NCI-H187 (cell line): ENCODE measurements around the gene TBC1D10A.
"Not testable (repeated sequence)": the region's sequence is repeated elsewhere in the genome, so short reads cannot be mapped to it uniquely, and the experiment has no call there.

Experiments
- DNase-seq, 2 experiments: peaks; one replicate each; lab custom pipeline; 2025; lab: John Stamatoyannopoulos, UW

The TBC1D10A gene

DNA sequence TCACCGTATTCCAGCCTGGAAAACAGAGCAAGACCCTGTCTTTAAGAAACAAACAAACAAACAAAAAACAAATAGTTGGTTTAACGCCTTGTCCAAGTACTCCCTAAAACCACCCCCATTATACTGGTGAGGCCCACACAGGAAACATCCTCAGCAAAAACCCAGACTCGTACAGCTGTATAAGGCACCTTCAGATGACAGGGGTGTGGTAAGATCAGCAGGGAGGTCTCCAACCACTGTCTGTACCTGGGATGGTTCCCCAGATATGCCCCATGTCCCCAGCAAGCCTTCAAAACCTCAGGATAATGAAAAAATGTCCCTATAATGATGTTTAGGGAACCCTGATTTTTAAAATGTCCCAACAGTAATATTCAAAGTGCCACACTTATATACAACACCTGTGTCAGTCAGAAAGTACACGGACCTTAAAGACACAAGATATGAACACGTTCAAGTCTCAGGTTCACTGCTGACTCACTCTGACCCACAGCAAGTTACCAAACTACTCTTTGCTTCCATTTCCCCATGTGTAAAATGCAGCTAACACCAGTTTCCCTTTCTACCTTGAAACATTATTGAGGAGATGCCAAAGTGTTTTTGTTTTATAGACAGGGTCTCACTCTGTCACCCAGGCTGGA lies 20.6 kb upstream of the TBC1D10A start:
- DNase-seq: no peak

DNA sequence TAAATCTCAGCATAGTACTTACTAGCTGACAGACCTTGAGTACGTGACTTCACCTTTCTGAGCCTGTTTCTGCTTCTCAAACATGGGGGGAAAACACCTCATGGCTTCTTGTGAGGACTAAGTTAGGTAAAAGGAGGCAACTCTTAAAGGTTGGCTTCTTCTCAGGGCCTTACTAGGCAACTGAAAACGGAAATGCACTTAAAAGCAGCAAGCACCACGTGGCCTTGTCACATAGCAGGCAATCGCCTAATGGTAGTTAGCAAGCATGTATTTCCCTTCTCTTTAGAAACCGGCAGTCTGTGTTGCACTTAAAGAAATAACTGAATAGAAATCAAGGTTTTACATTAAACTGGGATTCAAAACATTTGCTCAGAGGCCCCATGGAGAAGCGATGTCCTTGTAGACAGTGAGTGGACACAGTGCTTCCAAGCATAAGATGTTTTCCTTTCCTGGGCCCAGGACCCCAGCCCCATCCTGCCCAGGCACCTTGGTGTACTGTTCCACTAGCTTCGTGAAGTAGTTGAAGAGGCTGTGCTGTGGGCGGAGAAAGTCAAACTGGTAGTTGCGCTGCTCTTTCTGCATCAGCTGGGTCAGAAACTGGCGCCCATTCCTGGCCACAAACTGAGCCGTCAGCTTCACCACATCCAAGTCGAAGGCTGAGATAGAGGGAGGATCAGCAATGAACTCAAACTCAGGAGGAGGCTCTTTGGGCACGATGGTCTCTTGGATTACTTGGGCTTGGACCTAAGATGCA lies 17.9 kb upstream of the TBC1D10A start:
- no peak for DNase-seq

DNA sequence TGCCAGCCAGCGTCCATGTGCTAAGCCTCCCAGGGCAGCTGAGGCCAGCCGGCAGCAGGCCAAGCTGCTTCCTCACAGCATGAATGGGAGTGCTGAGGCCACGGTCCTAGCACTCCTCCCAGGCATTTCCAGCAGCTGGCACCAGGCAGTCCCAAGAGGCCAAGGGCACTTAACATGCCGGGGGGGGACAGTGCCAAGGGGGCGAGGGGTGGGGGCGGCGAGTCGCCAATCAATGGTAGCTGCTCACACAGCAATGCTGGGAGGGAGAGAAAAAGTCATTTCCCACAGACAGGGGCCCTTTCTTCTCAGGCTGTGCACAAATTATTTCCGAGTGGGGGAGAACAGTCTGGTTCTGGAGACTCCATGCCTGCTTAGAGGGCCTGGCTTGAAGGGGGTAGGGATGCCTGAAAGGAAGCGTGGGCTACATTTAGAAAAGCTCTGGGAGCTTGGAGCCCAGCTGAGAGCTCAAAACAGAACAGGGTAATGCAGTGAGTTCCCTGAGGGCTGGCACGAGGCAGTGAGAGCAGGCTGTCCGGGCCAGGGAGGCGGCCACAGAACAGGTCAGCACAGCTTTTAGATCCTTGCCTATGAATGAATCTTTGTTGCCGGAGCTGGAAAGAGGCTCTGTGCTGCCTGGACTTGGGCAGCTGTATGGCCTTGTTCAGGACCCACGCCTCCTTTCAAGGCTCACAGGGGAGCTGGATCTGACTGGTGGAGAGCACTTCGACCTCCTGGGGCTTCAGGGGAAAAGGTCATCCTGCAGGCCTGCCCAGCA lies 14.4 kb upstream of the TBC1D10A start:
- DNase-seq: no peak

DNA sequence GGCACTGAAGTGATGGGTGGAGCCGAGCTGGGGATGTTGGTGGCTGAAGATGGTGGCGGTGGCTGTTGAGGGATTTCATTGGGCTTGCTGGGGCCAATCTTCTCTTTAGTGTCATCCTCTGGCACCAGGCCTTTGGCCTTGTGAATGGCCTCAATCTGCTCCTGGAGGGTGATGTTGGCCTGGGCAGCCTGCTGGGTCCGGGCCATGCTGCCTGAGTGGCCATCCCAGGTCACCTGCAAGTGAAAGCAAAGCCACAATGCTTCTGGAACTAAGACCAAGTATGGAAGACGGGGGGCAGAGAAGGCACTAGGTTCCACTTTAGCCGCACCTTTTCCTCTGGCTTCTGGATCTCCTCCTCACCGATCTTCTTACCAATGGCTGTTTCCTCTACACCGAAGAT lies 12.1 kb upstream of the TBC1D10A start:
- no peak for DNase-seq

DNA sequence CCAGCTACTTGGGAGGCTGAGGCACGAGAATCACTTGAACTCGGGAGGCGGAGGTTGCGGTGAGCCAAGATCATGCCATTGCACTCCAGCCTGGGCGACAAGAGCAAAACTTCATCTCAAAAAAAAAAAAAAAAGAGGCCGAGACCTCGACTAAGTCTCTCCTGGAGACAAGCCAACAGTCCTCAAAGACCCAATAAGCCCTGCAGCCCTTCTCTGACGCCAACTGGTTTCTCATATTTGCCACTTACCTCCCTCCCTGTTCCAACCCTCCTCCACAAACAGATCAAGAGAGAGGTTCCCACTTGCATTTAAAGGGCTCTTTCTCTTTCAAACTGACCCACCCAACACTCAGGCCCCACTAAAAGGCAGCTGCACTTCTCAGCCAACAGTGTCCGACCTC lies 11.6 kb upstream of the TBC1D10A start:
- not testable (repeated sequence) for DNase-seq

DNA sequence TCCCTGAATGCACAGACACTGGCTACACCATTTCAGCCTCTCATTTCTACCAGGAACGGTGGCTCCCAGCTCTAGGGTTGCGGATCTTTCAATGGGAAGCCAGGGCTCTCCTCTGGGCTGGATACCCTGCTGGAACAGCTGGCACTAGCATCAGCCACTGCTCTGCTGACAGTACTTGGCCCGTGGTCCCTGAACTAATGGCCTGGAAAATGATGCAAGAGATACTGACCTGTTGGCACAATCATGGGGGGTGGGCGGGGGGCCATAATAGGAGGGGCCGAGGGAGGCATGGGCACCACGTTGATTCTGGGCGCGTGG lies 10.7 kb upstream of the TBC1D10A start:
- no peak for DNase-seq

DNA sequence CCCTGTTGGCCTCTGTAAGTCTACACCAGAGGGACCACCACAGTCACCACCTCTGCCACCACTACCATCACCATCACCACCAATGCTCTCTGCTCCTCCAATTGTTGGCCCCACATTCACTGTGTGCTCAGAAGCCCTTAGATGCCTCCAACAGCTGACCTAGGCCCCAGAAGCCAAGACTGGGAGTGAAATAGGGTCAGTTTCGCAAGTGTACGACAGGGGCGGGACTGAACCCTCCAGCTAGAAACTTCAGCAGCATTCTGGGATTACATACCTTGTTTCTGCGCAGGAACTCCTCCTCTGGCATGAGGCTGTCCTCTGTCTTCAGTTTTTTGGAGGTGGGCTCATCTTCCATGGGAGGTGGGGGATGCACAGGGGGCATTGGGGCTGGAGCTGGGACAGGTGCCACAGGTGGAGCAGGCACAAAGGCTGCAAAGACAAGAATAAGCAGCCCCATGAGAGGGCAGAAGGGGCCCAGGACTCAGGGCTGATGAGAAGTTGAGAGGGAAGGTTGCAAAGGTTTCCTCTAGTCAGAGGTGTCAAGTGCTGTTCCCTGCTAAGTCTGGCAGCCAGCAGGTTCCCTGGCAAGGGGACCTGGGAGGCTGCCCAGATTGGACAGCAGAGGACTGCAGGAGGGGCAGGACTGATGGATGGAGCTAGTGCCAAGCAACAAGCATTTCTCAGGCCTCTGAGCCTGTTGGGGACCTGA lies 10.2 kb upstream of the TBC1D10A start:
- DNase-seq: no peak

DNA sequence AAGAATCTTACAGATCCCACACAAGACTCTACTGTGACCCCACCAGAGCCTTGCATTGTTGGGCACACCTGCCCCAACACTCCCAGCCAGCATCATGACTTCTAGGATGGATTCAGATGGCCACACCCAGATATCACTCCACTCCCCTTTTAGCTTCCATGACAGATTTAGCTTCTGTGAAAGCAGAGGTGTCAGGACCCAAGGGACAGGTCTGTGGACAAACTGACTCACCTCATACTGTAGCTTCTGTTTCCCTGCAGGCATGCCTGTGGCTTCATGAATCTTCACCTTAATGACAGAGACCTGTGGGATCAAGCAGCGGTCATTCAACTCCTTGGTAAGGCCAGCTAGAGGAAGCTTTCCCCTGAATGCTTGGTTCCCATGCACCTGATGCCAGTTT lies 8.5 kb upstream of the TBC1D10A start:
- no peak for DNase-seq

DNA sequence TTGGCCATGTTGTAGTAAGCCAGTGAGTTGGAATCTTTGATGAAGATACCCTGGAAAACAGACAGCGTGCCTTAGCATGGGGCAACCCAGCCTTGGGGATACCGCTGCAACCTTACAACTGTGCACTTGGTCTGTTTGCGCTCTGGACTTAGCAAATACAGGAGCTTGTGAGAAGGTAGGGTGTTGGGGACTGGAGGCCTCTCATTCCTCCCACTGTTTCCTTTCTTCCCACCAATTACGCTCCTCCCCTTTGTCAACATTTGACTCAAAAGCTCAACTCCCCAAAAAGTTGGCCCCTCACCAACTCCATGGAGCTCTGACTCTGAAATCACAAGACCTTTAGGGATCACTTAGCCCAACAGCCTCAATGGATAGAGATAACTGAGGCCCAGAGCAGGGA lies 7.9 kb upstream of the TBC1D10A start:
- DNase-seq: no peak

DNA sequence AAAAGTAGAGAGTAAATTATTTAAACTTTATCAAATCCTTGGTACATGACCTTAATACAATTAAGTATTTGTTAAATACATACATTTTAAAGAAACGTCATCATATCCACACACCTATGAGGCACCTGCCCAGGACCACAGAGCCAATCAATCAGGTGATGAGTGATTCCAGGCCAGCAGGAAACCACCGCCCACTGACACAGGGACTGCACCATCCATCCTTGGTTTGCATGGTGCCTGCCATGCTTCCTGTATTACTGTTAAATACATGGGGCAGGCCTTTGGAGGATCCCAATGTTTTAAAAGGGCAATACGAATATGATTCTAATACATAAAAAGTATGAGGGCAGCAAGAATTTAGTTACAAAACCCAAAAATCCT lies 7.0 kb upstream of the TBC1D10A start:
- no peak for DNase-seq

DNA sequence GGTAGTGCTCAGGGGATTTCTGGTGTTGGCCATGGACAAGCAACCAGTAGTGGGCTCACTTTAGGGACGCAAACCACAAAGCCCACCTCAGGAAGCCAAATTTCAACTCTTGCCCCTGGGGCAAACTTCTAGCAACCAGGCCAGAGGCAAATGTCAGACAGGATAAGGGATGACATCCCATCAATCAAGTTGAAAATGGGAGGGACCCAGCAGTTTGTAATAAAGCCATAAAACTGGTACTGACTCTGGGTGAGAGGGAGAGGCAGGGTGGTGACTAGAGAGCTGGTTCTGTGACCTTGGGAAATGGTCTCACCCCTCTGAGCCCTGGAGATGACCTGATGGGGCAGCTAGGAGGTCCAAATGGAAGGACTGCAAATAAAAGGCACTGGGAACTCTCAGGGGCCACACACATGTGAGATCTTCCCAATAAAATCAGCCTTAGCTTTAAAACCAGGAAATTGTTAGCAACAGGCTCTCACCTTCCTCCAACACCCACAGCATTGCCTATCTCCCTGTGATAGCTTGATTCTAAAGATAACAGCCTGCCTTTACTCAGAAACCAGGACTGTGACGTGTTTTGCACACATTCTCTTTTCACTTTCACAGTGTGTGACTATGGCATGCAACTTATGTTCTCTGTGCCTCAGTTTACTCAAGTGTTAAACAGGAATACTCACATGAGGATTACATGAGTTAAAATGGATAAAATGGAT lies 6.4 kb upstream of the TBC1D10A start:
- no peak for DNase-seq

DNA sequence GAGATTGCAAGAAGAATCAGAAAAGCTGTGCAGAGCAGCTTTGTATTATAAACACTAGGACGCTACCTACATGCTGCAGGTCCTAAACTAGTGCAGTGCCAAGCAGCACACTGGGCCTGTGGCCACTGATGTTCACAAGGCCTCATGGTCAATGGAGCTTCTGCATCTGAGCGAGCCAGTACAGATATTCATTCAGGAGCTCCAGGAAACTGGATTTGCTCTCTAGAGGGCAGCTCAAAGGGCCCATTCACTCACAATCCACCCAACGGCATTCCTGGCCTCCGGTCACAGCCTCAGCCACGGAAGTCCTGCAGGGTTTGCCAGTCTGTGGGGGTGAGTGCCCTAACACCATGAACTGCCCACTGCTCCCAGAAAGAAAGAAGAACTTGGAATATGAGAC lies 5.8 kb upstream of the TBC1D10A start:
- DNase-seq: no peak

DNA sequence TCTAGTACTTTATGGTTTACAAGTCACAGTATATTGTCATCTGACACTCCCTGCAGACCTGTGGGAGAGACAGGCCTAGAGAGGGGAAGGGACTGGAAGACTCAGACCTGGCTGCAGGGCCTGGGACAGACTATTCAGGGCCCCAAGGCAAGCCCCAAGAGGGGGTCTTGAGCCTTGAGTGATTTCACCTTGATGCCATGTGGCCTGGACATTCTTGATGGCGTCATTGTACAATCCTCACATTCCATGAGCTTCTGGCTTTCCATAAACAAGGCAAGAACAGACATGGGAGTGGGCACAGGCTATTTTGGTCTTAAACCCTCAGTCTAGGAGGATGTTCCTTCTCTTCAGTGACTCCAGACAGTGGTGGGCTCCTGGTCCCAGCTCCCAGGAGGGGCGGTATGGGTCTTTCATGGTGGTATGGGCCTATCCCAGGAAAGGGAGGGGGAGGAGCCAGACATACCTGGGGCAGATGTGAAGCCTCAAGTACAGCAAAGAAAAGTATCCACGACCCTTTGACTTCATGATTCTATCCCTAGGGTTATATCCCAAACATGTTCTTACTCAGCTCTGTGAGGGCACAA lies 1.8 kb upstream of the TBC1D10A start:
- DNase-seq: no peak

DNA sequence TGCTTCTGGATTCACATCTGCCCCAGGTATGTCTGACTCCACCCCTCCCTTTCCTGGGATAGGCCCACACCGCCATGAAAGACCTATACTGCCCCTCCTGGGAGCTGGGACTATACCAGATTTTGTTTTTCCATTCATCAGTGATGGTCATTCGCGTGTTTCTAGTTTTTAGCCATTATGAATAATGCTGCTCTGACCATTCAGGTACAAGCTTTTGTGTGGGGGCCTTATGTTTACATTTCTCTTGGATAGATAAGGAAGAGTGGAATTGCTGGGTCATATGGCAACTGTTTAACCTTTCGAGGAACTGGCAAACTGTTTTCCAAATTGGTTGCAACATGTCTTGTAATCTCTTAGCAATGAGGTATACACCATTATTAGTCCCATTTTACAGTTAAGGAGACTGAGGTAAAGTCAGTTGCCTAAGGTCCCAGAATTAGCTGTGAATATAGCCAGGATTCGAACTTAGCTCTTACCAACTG lies 1.2 kb upstream of the TBC1D10A start:
- no peak for DNase-seq

DNA sequence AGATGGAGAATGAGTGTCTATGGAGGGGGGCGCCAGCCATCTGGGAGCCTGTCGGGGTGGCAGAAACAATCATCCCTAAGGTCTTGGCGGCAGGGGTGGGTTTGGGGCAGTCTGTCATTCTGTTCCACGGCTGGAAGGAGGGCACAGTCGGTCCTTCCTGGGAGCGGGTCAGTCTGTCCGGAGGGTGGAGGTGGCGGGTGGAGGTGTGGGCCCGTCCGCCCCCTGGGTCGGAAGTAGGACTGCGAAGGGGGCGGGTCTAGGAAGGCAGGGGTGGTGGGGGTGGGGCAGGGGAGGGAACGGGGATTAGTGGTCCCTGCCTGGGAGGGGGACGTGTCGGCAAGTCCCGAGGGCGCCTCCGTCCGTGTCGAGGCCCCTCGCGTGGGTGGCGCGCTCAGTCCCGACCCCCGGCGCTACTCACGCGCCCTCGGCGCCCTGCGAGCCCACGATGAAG lies 461 bp downstream of the TBC1D10A start:
- DNase-seq: no peak

DNA sequence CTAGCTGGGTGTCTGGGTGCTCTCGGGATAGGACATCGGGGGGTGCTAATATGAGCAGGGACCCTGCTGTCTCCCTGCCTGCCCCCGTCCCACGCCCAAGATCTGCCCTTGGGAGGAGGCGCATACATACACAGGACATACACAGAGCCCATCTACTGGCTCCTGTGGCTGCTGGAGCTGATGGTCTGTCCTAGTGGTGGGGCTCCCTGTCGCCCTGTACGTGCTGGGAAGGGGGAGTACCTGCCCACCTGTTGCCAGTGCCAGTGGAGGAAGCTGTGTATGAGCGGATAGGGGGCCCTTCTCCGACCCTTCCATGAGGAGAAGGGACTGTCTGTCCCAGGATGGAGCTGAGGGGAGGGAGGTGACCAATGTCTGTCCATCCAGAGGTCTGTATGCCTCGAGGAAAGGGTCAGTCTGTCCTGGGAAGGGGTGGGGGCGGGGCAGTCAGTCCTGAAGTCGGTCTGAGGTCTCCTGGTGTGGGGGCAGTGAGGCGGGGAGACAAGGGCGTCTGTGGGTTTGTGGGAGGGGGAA lies 952 bp downstream of the TBC1D10A start:
- DNase-seq: no peak

DNA sequence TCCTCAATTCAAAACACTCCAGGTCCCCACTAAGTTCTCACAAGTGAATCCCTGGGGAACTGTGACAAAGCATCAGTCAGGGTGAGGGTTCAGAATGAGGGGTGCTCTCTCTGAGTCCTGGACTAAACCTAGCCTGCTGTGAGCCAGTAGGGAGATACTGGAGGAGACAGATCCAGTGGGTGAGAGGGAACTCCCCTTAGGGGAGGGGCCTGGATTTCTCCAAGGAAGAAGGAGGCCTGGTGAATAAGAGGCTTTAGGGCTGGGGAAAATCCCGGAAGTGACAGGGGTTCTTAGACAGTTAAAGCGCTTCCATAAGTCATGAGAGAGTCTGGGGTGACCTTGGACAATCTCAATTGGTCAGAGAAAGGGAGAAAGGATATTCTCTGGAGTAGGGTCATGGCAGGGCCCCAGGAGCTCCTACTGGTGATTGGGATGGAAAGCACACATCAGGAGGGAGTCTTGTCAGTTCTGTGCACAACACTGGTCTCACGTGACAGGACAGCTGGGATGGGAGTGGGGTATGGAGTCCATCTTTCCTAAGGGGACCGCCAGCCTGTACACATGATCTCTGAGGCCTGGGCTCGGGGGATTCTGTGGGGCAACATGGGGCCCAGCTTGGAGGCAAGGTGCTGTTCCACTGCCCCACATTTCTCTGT lies 1.5 kb downstream of the TBC1D10A start:
- DNase-seq: no peak

DNA sequence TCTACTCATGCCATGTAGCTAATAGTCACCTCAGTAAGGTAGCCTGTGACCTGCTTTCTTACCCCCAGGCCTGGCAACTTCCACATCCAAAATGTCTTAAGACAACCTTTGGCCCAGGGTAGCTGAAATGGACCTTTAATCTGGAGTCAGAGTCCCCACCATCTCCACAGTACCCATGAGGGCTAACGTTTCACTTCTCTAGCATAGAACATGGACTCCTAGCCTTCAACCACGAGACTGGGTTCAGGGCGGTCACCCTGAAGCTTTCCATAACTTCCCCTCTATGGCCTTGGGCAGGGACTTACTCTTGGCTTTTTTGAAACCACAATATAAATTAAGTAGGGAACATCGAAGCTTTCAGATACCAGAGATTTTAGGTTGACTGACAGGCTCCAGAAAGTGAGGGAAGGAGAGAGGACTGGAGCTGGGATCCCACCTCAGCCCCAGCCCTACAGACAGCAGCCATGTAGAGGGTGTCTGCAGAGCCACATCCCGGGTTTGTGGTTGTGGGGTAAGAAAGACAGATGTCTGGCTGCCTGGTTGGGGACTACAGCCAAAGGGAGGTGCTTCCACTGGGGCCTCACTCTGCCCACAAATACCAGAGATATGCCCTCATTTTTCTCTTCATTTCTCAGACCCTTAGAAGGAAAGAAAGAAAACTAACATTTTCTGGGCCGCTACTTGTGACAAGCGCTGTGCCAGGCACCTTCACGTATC lies 2.6 kb downstream of the TBC1D10A start:
- no peak for DNase-seq

DNA sequence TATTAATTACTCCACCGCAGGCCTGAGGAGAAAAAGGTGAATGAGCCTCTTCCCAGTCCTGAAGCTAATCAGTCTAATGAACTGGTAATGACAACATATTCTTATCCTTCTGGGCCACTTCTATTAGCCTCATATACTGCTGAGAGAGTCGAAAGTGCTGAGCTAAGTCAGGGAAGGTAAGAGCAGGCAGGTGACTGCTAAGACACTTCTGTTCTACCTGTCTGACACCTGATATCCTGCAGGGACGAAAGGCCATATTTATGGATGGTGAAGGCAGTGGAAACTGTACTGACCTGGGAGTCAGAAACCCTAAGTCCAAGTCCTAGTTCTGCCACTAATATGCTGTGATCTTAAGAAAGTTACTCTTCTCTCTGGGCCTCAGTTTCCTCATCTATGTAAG lies 3.5 kb downstream of the TBC1D10A start:
- no peak for DNase-seq

DNA sequence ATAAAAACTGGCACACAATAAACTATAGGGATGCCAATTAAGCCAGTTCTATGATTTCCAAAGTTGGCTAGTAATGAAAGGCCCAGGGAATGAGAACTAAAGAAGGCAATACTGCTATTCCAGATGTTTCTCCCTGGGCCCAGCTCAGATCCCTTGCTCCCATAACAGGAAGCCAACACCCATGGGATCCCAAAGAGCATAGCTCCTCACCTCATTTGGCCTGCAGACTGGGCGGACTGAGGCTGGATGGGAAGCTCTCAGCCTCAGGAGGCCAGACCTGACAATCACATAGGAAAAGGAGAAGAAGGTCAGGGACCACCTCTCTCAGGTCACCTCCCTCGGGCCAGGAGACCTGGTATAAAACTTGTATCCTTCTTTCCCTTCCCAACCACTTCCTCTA lies 5.3 kb downstream of the TBC1D10A start:
- DNase-seq: no peak
